ENCODE data around the gene CRYGN.

Gene CRYGN

DNA sequence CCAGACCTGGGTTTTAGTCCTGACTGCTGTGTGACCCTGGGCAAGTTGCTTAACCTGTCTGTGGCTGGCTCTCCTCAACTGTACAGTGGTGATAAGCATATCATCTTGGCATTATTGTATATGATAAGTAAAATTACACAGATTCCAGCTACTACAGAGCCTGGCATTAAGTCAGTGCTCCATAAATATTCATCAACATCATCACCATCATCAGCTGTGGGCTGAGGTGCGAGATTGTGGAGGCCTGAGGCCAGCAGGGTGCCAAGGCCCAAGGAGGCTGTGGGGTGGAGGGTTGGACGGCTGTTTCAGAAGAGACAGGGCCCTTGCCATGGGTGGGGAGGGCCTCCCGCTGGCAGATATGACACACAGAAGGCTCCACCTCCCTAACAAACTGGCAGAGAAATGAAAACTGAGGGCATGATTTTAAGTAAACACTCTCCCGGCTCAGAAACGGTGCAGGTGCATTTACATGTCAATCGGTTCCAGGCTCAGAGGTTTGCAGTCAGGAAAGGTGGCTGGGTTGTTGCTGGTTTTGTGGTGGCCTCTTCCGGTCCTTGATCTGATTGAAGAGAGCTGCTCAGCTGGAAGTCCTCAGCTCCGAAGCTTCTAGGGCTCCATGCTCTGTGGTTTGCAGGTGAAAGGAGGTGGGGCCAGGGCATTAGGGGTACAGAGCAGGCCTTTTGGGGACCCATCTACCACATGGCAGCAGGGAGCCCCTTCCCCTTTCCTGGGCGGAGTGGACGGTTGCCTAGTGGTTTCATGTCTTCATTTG, 10.2 kb downstream of the CRYGN start:
- FAIRE-seq (no peak), DNase-seq (ENCODE audit: insufficient read length, low spot score) (no peak)
- TF ChIP-seq, protein P1, sequence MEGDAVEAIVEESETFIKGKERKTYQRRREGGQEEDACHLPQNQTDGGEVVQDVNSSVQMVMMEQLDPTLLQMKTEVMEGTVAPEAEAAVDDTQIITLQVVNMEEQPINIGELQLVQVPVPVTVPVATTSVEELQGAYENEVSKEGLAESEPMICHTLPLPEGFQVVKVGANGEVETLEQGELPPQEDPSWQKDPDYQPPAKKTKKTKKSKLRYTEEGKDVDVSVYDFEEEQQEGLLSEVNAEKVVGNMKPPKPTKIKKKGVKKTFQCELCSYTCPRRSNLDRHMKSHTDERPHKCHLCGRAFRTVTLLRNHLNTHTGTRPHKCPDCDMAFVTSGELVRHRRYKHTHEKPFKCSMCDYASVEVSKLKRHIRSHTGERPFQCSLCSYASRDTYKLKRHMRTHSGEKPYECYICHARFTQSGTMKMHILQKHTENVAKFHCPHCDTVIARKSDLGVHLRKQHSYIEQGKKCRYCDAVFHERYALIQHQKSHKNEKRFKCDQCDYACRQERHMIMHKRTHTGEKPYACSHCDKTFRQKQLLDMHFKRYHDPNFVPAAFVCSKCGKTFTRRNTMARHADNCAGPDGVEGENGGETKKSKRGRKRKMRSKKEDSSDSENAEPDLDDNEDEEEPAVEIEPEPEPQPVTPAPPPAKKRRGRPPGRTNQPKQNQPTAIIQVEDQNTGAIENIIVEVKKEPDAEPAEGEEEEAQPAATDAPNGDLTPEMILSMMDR (IDR thresholded peaks at IDR 0.05; ENCODE audit: insufficient read depth, missing control alignments), result no peak

DNA sequence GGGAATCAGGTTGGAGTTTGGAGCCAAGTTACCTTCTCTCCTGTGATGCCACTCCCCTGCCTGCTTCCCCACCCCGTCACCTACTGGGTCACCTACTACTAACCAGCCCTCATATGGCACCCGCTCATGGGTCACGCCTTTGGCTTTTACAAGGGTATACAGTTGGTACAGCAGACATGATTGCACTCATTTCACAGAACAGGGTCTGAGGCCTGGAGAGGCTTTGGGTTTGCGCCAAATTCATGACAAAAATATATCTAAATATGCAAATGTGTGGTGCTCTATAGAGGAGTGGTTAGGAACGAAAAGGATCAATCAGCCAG, 10.7 kb downstream of the CRYGN start:
- no peak for DNase-seq (ENCODE audit: insufficient read length, low spot score)
- TF ChIP-seq, protein P1 (IDR thresholded peaks at IDR 0.05; ENCODE audit: insufficient read depth, missing control alignments), result no peak
- no peak for FAIRE-seq

DNA sequence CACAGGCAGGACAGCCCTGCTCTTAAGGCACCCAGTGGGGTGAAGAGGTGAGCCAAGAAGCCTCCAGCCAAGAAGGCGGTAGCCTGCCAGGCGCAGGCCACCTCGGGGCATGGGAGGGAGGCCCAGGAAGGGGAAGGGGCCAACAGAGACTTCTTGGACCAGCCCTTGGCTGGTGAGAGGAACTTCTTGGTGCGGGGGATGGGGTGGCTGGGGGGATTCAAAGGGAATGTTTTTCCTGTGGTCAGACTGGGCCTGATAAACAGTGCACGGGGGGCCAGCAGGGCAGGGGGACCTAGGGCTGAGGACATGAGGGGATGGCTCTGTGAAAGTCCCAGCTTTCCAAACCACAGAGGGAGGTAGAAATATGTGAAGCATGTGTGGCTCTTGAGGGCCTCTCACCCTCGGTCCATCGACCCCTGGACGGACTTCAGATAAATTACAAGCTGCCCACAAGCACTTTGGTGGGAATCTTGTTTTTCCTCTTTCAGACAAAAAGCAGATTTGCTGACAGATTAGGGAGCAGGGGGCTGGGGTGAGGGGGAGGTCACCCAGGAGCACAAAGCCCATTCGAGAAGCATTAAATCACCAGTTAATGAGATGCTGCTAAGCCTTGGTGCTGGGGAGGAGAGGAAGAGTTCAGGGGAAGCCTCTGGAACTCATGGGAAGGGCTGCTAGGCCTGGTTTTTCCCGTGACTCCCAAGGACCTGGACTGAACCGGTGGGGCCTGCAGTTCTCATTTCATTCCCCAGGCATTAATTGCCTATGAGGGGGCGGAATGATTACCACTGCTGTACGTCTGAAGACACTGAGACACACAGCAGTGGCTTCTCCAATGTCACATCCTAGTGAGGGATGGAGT, 11.3 kb downstream of the CRYGN start:
- FAIRE-seq (no peak), DNase-seq (ENCODE audit: insufficient read length, low spot score) (no peak)
- TF ChIP-seq, protein P1 (IDR thresholded peaks at IDR 0.05; ENCODE audit: insufficient read depth, missing control alignments), result no peak

DNA sequence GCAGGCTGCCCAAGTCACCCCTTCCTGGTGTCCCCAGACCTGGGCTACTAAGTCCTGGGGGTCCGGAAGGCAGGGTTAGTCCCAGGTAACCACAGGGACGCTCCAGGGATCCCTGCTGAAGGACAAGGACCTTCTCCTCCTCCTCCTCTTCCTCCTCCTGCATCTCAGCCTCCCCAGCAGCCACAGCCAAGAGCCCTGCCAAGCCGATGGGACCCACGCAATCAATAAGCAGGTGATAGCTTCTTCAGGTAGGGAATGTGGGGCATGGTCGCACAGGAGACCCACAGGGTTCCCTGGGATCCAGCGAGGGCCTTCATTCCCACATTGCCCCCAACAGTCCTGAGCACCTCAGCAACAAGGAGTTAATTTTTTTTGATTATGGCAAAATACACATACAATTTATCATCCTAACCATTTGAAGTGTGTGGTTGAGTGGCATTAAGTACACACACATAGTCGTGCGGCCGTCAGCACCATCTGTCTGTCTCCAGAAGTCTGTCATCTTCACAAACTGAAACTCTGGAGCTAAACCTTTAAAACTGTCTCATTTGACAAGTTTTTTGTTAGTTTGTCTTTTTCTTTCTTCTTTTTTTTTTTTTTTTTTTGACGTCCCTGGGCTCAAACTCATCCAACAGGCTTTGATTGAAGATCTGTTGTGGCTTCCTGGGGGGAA, 12.1 kb downstream of the CRYGN start:
- FAIRE-seq (no peak), DNase-seq (ENCODE audit: insufficient read length, low spot score) (no peak)
- TF ChIP-seq, protein P1 (IDR thresholded peaks at IDR 0.05; ENCODE audit: insufficient read depth, missing control alignments), result no peak

DNA sequence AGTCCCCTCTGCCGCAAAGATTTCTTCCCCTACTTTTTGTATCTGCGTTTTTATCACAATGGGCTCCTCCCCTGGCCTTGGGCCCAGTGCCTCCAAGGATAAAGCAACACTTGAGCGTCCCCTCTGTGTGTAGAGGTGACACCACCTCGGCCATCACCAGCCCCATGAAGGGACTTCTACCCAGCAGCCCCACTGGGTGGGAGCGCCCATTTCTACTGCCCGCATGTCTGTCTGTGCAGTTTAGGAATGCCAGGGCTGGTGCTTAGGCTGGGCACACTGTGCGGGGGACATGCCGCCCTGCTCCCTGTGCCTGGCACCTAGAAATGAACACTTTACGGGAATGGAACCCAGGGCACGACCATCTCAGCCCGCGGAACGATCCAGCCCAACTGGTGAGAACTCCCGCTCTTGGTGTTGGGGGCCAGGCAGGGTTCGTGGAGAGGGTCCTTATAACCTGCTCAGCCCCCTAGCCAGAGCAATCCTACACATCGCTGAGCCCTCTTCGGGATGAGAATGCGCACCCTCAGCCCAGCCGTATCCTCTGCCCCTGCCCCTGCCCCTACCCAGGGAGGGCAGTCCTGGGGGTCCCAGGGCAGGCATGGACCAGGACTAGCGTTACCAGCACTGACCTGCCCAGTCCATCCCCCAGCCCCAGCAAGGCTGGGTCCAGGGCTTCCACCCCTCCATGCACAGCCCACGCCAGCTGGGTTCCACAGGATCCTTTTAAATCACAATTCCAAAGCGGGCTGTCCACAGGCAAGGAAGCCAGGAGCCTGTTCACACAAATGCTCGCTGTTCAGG, 12.8 kb downstream of the CRYGN start:
- FAIRE-seq (no peak), DNase-seq (ENCODE audit: insufficient read length, low spot score) (no peak)
- TF ChIP-seq, protein P1 (IDR thresholded peaks at IDR 0.05; ENCODE audit: insufficient read depth, missing control alignments), result no peak

DNA sequence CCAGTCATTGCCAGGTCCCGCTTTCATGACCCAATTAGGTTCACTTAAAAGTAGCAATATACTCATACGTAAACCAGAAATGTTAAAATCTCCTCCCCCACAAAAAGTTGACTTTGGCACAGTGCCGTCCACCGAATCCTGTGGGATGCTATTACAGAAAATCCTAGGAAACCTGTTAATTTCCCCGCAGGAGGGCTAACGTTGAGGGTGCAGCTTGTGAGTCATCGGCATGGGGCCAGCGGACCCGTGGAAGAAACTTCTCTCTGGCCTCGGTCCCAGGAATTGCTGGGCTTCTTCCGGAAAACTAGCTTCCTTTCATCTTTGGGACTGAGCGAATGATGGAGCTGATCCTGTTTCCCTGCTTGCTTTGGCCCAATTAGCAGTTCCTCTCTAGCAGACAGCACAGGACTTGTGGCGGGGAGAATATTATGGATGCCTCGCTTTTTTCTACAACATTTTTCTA, 13.5 kb downstream of the CRYGN start:
- TF ChIP-seq, protein P1 (IDR thresholded peaks at IDR 0.05; ENCODE audit: insufficient read depth, missing control alignments), result no peak
- no peak for FAIRE-seq
- DNase-seq (ENCODE audit: insufficient read length, low spot score), result no peak

All from D721Med (cell line).